NCI-H1417 treated with DMSO at 0.1 percent for 48 hours (cell line): ENCODE measurements around the gene PACRG.

ENCODE experiments used
- DNase-seq: peaks from one replicate; lab custom pipeline; 2025; lab: John Stamatoyannopoulos, UW

Gene PACRG

DNA sequence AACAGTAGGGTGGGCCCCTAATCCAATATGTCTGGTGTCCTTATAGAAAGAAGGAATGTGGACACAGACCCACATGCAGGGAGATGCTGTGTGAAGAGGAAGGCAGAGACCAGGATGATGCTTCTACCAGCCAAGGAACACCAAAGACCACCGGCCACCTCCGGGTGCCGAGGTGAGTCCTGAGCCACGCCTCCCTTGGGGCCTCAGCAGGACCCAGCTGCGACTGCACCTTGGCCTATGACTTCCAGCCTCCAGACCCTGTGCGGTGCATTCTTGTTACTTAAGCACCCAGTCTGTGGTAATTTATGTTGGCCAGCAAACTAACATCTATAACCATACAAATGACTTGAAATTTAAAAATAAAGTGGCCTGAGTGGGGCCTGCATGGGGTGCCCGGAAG, 607.3 kb downstream of the PACRG start:
- DNase-seq = no peak

- DNase-seq = no peak
Measured at GRCh38 chr6:163335671-163336545, 608.1 kb downstream of the PACRG start.

- no peak for DNase-seq
Measured at GRCh38 chr6:163336961-163337360, 609.2 kb downstream of the PACRG start.

- DNase-seq = no peak
Measured at GRCh38 chr6:163337958-163338357, 610.2 kb downstream of the PACRG start.

GRCh38 chr6:163338671-163339405, 611.1 kb downstream of the PACRG start:
- DNase-seq = no peak

DNA sequence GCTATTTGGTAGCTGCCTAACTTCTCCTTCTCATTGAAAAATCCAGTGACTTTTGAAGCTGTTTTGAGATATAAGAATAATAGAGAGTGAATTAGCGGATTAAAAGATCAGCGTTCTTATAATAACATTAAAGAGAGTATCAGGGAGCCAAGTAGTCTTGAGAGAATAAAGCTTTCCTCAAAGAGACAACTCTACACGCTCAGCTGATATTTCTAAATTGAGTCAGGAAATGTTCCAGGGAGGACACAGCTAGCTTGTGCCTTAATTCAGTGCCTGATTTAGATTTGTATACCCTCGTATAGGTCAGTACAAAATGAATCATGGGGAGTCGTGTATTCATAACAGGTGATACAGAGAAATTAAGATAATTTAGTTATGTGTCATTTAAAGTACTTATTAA, 611.7 kb downstream of the PACRG start:
- DNase-seq = no peak

GRCh38 chr6:163340201-163340887, 612.6 kb downstream of the PACRG start:
- DNase-seq = no peak

DNA sequence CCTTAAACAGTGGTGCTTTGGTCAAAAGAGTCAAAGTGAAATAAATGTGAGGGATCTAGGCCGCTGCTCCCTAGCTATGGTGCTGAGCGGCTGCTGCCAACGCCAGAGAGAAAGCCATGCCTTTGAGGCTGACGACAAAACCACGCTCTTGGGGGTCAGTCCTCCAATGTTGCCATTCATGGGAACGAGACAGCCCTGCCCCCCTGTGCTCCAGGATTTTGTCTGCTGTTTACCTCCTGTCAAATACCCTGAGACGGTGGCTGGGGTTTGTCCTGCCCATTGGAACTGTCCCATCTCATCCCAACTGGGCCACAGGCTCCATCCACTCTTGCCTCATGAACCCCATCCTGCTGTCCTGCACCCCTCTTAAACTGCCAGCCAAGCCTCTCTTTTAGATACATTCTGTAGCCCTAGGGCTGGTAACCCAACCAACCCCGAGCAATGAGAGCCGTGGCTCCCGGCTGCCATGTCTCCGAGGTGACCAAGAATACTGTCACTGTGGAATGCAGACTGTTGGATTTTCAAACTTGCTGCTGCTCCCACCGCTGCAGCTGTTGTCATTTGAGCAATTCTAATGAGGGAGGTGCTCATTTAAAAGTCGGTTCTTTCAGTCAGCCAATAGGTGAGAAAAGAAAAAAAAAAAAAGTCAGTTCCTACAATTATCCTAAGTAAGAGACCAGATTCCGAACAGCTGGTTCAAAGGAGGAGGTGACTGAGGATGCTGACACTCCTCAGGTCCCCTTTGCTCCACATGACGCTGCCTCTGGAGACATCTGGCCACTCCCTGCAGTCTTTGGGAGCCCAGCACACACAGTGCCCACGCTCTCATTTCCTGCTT, 613.7 kb downstream of the PACRG start:
- no peak for DNase-seq

DNA sequence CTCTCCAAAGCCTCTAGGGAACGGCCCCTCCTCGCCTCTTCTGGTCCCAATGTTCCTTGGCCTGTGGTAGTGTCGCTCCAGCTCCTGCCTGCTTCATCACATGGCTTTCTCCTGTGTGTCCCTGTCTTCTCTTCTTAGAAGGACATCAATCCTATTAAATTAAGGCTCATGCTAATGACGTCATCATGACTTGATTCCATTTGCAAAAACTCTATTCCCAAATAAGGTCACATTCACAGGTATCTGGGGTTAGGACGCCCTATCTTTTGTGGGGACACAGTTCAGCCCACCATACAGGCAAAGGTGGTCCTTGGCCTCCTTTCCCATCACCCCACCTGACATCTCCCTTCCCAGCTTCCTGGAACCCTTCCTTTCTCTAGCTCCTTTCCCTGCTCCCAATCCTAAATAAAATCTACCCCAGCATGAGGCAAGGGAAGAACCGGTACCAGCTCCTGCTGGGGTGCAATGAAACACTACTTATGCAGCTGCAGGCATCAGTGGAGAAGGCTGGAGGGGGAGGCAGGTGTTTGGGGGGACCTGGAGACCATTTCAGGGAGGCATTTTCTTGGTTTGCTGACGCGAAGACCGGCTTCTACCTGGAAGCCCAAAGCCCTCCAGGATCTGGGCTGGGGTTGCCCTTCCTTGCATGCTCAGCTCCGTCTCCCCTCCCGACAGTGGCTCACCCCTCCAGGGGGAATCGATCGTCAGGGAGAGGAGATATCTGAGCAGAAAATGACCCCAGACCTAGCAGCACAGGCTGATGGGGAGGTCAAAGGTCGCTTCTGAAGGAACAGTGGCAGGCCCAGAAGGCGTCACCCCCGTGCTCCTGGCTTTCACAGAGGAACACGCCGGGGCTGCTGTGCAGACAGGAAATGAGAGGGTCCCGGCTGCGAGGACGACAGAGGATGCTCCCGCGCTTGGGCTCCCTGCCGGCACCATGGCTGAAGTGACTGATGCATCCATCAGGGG, 615.1 kb downstream of the PACRG start:
- no peak for DNase-seq

DNA sequence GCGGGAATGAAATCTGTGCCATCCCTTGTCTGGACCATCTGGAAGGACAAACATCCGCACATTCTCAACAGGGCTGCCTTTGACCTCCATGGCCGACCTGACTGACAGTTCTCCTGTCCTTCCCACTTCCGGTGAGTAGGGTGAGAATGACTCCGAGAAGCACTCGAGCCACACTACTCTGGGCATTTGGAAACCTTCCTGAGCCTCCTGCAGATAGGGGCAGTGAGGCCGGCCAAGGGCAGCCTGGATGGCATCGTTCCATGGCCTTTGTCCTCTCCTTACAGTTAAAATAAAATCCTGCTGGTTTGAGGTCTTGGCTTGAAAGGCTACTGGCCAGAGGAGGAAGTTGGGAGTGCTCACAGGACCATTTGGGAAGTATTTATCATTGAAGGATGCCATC, 615.8 kb downstream of the PACRG start:
- no peak for DNase-seq

- no peak for DNase-seq
Measured at GRCh38 chr6:163344411-163344810, 616.6 kb downstream of the PACRG start.

- no peak for DNase-seq
Measured at GRCh38 chr6:163345931-163346330, 618.2 kb downstream of the PACRG start.

- no peak for DNase-seq
Measured at GRCh38 chr6:163346497-163346961, 618.8 kb downstream of the PACRG start.

- DNase-seq = no peak
Measured at GRCh38 chr6:163347021-163347446, 619.3 kb downstream of the PACRG start.

- DNase-seq = no peak
Measured at GRCh38 chr6:163348789-163349680, 621.3 kb downstream of the PACRG start.

DNA sequence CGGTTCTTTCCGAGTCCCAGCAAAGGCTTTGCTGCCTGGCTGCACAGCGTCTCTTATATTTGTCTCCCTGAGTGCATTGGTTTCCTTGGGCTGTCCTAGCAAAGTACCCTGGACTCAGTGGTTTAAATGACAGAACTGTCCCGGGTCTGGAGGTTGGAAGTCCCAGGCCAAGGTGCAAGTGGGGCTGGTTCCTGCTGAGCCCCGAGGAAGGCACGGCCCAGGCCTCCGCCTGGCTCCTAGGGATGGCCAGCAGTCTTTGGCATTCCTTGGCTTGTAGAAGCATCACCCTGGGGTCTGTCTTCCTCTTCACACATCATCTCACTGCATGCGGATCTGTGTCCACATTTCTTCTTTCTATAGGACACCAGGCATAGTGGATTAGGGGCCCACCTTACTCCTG, 621.9 kb downstream of the PACRG start:
- DNase-seq = no peak

DNA sequence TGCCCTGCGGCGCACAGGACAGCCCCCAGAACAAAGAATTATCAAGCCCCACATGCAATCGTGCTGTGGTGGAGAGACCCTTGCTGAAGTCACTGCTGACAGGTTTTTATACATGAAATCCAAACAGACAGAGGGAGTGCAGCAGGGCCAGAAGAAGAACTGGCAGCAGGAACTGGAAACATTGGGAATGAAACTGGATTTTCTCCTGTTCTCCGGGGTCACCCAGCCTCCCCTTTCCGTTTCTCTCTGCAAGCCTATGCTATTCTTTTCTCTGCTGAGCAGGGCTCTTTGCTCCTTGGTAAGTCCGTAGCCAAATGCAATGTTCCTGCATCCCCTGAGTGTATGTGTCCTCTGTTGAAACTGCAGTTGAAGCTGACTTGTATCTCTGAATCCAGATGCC, 623.2 kb downstream of the PACRG start:
- DNase-seq = no peak

DNA sequence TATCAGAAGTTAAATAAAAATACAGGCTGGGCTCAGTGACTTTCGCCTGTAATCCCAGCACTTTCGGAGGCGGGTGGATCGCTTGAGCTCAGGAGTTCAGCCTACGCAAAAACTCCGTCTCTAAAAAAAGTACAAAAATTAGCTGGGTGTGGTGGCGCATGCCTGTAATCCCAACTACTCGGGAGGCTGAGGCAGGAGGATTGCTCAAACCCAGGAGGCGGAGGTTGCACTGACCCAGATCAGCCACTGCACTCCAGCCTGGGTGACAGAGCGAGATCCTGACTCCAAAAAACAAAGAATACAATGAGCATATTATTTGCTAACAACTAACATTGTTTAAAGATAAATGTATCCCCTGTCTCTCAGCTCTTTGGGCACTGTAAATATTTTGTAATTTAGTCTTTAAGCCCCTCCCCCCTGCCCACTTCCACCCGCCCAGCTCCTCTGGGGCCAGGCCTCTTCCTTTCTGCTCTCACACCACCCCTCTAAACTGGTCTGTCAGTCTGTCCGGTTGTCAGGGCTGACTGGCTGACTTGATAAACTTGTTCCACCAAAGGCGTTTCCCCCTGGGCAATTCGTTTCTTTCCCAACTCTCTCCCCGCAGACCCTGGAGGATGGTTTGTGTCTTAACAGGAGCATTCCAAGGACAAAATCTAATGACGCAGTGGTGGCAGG, 624.4 kb downstream of the PACRG start:
- DNase-seq = no peak

- DNase-seq = no peak
Measured at GRCh38 chr6:163352966-163353365, 625.2 kb downstream of the PACRG start.
